Left ventricle myocardium inferior (tissue), 1 donor: ENCODE data around the gene PWWP2B. TPM values are rescaled to one million over a fixed set of nuclear protein-coding genes. Genes with fewer than 3 reads are reported as not detected.

ENCODE experiments used
- DNase-seq: peaks from one replicate; pipeline ENCODE4 v3.0.0-alpha.2; 2020
- H3K27ac ChIP-seq: fragments of 200-600 bp; replicated peaks from 2 replicates; pipeline ENCODE4 v1.8.0; 2021
- H3K27me3 ChIP-seq: fragments of 200-600 bp; 2 replicates; pipeline ENCODE4 v1.8.0; 2021; ENCODE audit warnings: low read depth
- H3K36me3 ChIP-seq: fragments of 200-600 bp; 2 replicates; pipeline ENCODE4 v1.8.0; 2021
- H3K4me1 ChIP-seq: fragments of 200-600 bp; 2 replicates; pipeline ENCODE4 v1.8.0; 2021
- H3K4me3 ChIP-seq: fragments of 200-600 bp; 2 replicates; pipeline ENCODE4 v1.8.0; 2021; ENCODE audit warnings: mild to moderate bottlenecking, moderate library complexity
- H3K9me3 ChIP-seq: fragments of 200-600 bp; replicated peaks from 2 replicates; pipeline ENCODE4 v1.8.0; 2021
- intact Hi-C: fragments of 100-400 bp; cut with micrococcal nuclease; formaldehyde crosslinking; loops from one replicate; pipeline ENCODE4 v1.11.0; 2022
- total RNA-seq: library from RNA; stranded (reverse); fragmentation: NEBNext Ultra II Directional; extraction: Animal tissue kit (Norgen Biotek cat#: 25700); gene quantifications from one replicate; pipeline ENCODE4 v1.2.1, GENCODE V29; 2021
- TF ChIP-seq, protein P1 (sequence below): fragments of 200-600 bp; IDR thresholded peaks from 2 replicates; pipeline ENCODE4 v1.8.0; 2021; ENCODE audit warnings: antibody characterized with exemption, mild to moderate bottlenecking, borderline replicate concordance
- donor health status: DM: no; HTN: yes; CAD: no; lungs with severe emphysema.

PWWP2B gene
- total RNA-seq, 1 donor from 2014 or later = 17.2 TPM

GRCh38 chr10:132364594-132364970, 32.4 kb upstream of the PWWP2B start:
- H3K27ac ChIP-seq = no peak overlapping the region
- no peak for DNase-seq
- peaks cover 5% of the 10 kb centered on the region for H3K4me1 ChIP-seq
- H3K27me3 ChIP-seq = no peaks in the 10 kb centered on the region
- no peak overlapping the region for H3K4me3 ChIP-seq
- TF ChIP-seq, protein P1, sequence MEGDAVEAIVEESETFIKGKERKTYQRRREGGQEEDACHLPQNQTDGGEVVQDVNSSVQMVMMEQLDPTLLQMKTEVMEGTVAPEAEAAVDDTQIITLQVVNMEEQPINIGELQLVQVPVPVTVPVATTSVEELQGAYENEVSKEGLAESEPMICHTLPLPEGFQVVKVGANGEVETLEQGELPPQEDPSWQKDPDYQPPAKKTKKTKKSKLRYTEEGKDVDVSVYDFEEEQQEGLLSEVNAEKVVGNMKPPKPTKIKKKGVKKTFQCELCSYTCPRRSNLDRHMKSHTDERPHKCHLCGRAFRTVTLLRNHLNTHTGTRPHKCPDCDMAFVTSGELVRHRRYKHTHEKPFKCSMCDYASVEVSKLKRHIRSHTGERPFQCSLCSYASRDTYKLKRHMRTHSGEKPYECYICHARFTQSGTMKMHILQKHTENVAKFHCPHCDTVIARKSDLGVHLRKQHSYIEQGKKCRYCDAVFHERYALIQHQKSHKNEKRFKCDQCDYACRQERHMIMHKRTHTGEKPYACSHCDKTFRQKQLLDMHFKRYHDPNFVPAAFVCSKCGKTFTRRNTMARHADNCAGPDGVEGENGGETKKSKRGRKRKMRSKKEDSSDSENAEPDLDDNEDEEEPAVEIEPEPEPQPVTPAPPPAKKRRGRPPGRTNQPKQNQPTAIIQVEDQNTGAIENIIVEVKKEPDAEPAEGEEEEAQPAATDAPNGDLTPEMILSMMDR = no peak
- intact Hi-C loops = no loop called here
- peaks cover 9% of the 10 kb centered on the region for H3K9me3 ChIP-seq
- H3K36me3 ChIP-seq = peaks cover 22% of the 10 kb centered on the region

DNA sequence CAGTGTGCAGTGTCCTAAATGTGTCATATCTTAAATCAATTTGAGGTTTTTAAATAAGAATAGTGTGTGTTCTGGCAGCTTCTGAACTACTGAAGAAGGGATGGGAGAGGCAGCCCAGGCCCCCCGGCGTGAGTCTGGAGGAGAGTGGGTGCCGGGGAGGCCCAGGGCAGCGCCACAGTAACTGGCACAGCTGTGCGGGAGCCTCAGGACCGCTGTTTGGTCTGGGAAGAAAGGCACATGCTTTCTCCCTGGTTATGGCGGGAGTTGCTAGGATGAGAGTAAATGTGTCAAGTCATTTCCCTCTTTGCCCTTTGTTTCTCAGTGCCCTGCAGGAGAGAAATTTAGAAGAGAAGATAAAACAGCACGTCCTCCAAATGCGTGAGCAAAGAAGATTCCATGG, 31.9 kb upstream of the PWWP2B start:
- TF ChIP-seq, protein P1 = no peak
- intact Hi-C loops = no loop called here
- Histone ChIP-seq H3K27me3 (no peaks in the 10 kb centered on the region), H3K4me3 (no peak overlapping the region), H3K4me1 (peaks cover 2% of the 10 kb centered on the region), H3K9me3 (peaks cover 9% of the 10 kb centered on the region), H3K27ac (no peak overlapping the region), H3K36me3 (peaks cover 22% of the 10 kb centered on the region)
- DNase-seq = no peak

DNA sequence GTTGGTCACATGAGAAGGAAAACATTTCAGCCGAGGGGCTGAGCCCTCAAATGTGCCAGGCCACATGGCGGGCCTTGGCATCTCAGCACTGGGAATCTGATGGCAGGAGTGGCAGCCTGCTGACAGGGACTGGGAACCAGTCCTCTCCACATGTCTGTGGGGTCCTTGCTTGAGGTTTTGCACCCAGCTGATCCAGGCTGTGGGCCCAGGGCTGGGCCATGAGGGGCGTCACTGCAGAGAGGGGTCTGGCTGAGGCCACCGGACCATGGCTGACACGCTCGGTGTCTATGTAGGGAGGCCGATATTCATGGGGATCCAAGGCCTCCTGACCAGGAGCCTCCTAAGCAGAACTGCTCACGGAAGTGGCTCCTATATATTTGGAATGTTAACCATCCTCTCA, 31.0 kb upstream of the PWWP2B start:
- TF ChIP-seq, protein P1 = no peak
- Histone ChIP-seq H3K4me1 (no peaks in the 10 kb centered on the region), H3K9me3 (peaks cover 9% of the 10 kb centered on the region), H3K36me3 (peaks cover 22% of the 10 kb centered on the region), H3K27ac (no peak overlapping the region), H3K4me3 (no peak overlapping the region), H3K27me3 (no peaks in the 10 kb centered on the region)
- intact Hi-C loops = no loop called here
- DNase-seq = no peak

DNA sequence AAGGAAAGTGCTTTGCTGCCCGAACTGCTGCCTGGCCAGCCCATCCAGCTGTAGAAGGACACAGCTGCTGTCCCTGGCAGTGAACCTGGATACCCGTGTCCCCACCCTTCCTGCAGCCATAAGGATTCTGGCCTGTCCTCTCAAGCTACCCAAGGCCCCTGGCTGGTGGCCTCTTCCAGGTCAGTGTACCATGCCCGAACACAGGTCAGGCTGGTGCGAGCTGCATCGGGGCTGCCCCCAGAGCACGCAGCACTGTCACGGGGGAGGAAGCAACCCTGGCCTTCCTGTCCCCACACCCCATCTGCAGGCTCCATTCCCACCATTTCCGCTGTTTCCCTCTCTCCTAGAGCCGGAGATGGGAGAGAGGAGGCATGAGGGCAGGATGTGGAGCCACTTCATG, 30.5 kb upstream of the PWWP2B start:
- H3K27ac ChIP-seq = no peak overlapping the region
- H3K36me3 ChIP-seq = peaks cover 22% of the 10 kb centered on the region
- intact Hi-C loops = no loop called here
- no peak for DNase-seq
- H3K4me3 ChIP-seq = no peak overlapping the region
- no peaks in the 10 kb centered on the region for H3K27me3 ChIP-seq
- no peaks in the 10 kb centered on the region for H3K4me1 ChIP-seq
- TF ChIP-seq, protein P1 = no peak
- peaks cover 9% of the 10 kb centered on the region for H3K9me3 ChIP-seq

DNA sequence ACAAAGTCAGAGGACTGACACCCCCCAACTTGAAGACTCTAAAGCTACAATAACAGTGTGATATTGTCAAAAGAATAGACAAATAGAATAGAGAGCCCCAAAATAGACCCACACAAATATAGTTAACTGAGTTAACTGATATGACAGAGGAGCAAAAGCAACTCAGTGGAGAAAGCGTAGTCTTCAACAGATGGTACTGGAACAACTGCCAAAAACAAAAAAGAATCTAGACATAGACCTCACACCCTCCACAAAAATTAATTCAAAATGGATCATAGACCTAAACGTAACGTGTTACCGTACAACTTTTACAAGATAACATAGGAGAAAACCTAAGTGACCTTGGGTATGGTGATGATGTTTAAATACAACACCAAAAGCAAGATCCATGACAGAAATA, 28.6 kb upstream of the PWWP2B start:
- TF ChIP-seq, protein P1 = no peak
- DNase-seq = no peak
- H3K9me3 ChIP-seq = peaks cover 9% of the 10 kb centered on the region
- peaks cover 22% of the 10 kb centered on the region for H3K36me3 ChIP-seq
- intact Hi-C loops = no loop called here
- no peak overlapping the region for H3K4me3 ChIP-seq
- H3K4me1 ChIP-seq = no peaks in the 10 kb centered on the region
- H3K27me3 ChIP-seq = peaks cover 4% of the 10 kb centered on the region
- H3K27ac ChIP-seq = no peak overlapping the region
